ENCODE data around the gene LSAMP. TPM values are rescaled to one million over a fixed set of nuclear protein-coding genes. Genes with fewer than 3 reads are reported as not detected.

The LSAMP gene
- total and polyA plus RNA-seq, 2 donors (not counting 1 experiment from before 2014, with no cell fraction given) = not detected

DNA sequence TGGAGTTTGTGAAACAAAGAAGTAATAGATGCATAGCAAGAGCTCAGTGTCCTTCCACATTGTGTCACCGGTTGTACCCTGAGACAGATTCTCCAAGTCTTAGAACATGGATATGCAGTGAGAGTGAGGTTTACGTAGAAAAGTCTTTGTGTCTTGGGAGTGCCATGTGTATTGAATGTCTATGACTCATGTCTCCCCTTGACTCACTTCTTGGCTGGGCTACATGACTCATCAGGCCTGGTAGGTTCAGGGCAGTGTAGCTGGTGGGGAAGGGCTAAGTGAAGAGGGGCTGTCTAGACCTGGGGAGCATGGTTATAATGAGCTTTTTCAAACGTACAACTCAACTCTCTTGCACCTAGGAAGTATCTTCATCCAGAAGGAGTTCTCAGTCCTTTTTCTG is 654.5 kb downstream of the LSAMP start:
- CTCF ChIA-PET = interaction anchor here (1.7 kb wide), 1 partner anchor 24 kb away, joined by 6 read pairs; no protein-coding TSS in a partner anchor
- H3K27me3 ChIP-seq (replicated peaks in 1 of 4; ENCODE audit: control extremely low read depth in 1 of 4, control insufficient read depth in 3 of 4, insufficient read depth in 4 of 4, low read length in 3 of 4) = peaks cover 0 to 3% (median 1%) of the 10 kb centered on the region in 4 experiments
- no peak overlapping the region for H2AFZ ChIP-seq (ENCODE audit: insufficient read depth, low read depth, low read length, poor library complexity, severe bottlenecking)
- Mint-ChIP-seq H3K9me3 (ENCODE audit: insufficient read depth) (no peaks in the 10 kb centered on the region), H3K4me3 (no peak overlapping the region), H3K27me3 (peaks cover 19% of the 10 kb centered on the region), H3K27ac (no peak overlapping the region), H3K4me1 (peaks cover 3% of the 10 kb centered on the region)
- 90% methylated on average over 2 of the region's 3 CpGs for WGBS (ENCODE audit: insufficient coverage)
- no peaks in the 10 kb centered on the region for H3K36me3 ChIP-seq (replicated peaks in 1 of 2; ENCODE audit: control extremely low read depth in 1 of 2, control insufficient read depth in 1 of 2, extremely low read depth in 1 of 2, insufficient read depth in 2 of 2, low read length in 1 of 2)
- H3K4me3 ChIP-seq (ENCODE audit: control extremely low read depth in 1 of 5, extremely low read depth in 1 of 5, insufficient read depth in 1 of 5, low read depth in 2 of 5, low read length in 4 of 5) = no peak overlapping the region
- H3K9ac ChIP-seq (ENCODE audit: low read length) = no peak overlapping the region
- TF ChIP-seq CTCF (IDR thresholded peaks at IDR 0.05) (no peak), EZH2 (IDR thresholded peaks at IDR 0.05; ENCODE audit: borderline replicate concordance, insufficient read depth, low read depth, low read length, poor library complexity, severe bottlenecking) (no peak)
- H3K4me1 ChIP-seq (ENCODE audit: control insufficient read depth in 2 of 2, insufficient read depth in 2 of 2, low read length in 2 of 2) = no peaks in the 10 kb centered on the region
- no peak for DNase-seq
- intact Hi-C loops (cut with micrococcal nuclease) = no loop called here
- H3K9me3 ChIP-seq (ENCODE audit: control extremely low read depth in 1 of 3, control insufficient read depth in 2 of 3, insufficient read depth in 1 of 3, low read length in 2 of 3) = no peaks in the 10 kb centered on the region
- no peak overlapping the region for H3K27ac ChIP-seq (ENCODE audit: low read length in 2 of 2)
- H3K4me2 ChIP-seq (replicated peaks; ENCODE audit: low read depth, low read length, poor library complexity, severe bottlenecking) = no peak overlapping the region
- ATAC-seq (ENCODE audit: low read depth) = peak; percentile 68
- POLR2A ChIA-PET = no interaction called here
- no peaks in the 10 kb centered on the region for H3K79me2 ChIP-seq (ENCODE audit: control insufficient read depth, insufficient read depth, low read length)
- H4K20me1 ChIP-seq (ENCODE audit: control insufficient read depth, insufficient read depth, low read length, poor library complexity, severe bottlenecking) = no peaks in the 10 kb centered on the region

GRCh38 chr3:115789481-115789880 is 655.8 kb downstream of the LSAMP start:
- TF ChIP-seq EZH2 (IDR thresholded peaks at IDR 0.05; ENCODE audit: borderline replicate concordance, insufficient read depth, low read depth, low read length, poor library complexity, severe bottlenecking) (no peak), CTCF (IDR thresholded peaks at IDR 0.05) (no peak)
- Histone ChIP-seq H3K9ac (ENCODE audit: low read length) (no peak overlapping the region), H3K4me1 (ENCODE audit: control insufficient read depth in 2 of 2, insufficient read depth in 2 of 2, low read length in 2 of 2) (peaks cover 10% of the 10 kb centered on the region in 2 donors), H3K27ac (ENCODE audit: low read length in 2 of 2) (no peak overlapping the region), H3K9me3 (ENCODE audit: control extremely low read depth in 1 of 3, control insufficient read depth in 2 of 3, insufficient read depth in 1 of 3, low read length in 2 of 3) (no peaks in the 10 kb centered on the region), H2AFZ (ENCODE audit: insufficient read depth, low read depth, low read length, poor library complexity, severe bottlenecking) (no peak overlapping the region), H3K4me2 (replicated peaks; ENCODE audit: low read depth, low read length, poor library complexity, severe bottlenecking) (no peak overlapping the region), H3K27me3 (replicated peaks in 1 of 4; ENCODE audit: control extremely low read depth in 1 of 4, control insufficient read depth in 3 of 4, insufficient read depth in 4 of 4, low read length in 3 of 4) (peaks cover 0 to 11% (median 4%) of the 10 kb centered on the region in 4 experiments), H3K36me3 (replicated peaks in 1 of 2; ENCODE audit: control extremely low read depth in 1 of 2, control insufficient read depth in 1 of 2, extremely low read depth in 1 of 2, insufficient read depth in 2 of 2, low read length in 1 of 2) (no peaks in the 10 kb centered on the region), H3K79me2 (ENCODE audit: control insufficient read depth, insufficient read depth, low read length) (no peaks in the 10 kb centered on the region), H4K20me1 (ENCODE audit: control insufficient read depth, insufficient read depth, low read length, poor library complexity, severe bottlenecking) (no peaks in the 10 kb centered on the region), H3K4me3 (ENCODE audit: control extremely low read depth in 1 of 5, extremely low read depth in 1 of 5, insufficient read depth in 1 of 5, low read depth in 2 of 5, low read length in 4 of 5) (no peak overlapping the region)
- Mint-ChIP-seq H3K9me3 (ENCODE audit: insufficient read depth) (no peaks in the 10 kb centered on the region), H3K4me1 (peaks cover 13% of the 10 kb centered on the region), H3K27me3 (peaks cover 23% of the 10 kb centered on the region), H3K27ac (no peak overlapping the region), H3K4me3 (no peak overlapping the region)
- 94% methylated on average over 3 of the region's 4 CpGs for WGBS (ENCODE audit: insufficient coverage)
- CTCF ChIA-PET = interaction anchor here (1.0 to 2.1 kb wide), 4 partner anchors 24 to 34 kb away, joined by 3 to 6 read pairs (median 4); no protein-coding TSS in a partner anchor
- no peak for DNase-seq
- ATAC-seq (ENCODE audit: low read depth) = no peak
- POLR2A ChIA-PET = no interaction called here
- intact Hi-C loops (cut with micrococcal nuclease) = no loop called here
